K562 (cell line): Measurements from ENCODE around the gene FPGS. TPM values are rescaled to one million over a fixed set of nuclear protein-coding genes. Genes with fewer than 3 reads are reported as not detected.

Source experiments
- ATF7 ChIP-seq: fragments of 450-650 bp; IDR thresholded peaks from 2 replicates; pipeline ENCODE4 v1.7.1; 2014; ENCODE audit warnings: mild to moderate bottlenecking, moderate library complexity
- FOS ChIP-seq: IDR thresholded peaks from 3 replicates; pipeline ENCODE4 v1.6.1; 2011; ENCODE audit not compliant: insufficient read length; ENCODE audit errors: extremely low read depth
- FOXA3 ChIP-seq, 2 experiments: fragments of 450-650 bp in 1 of 2; sonication (generic) in 1 of 2; formaldehyde crosslinking; IDR thresholded peaks in 1 of 2; conservative IDR thresholded peaks in 1 of 2; 2 replicates each; pipeline versions ENCODE4 v1.4.0 to v1.8.0; 2020 to 2022; ENCODE audit warnings: mild to moderate bottlenecking in 2 of 2, missing genetic modification reagents in 1 of 2
- JUND ChIP-seq, 2 experiments: IDR thresholded peaks; 2 replicates in 1 of 2; 3 replicates in 1 of 2; pipeline ENCODE4 v1.6.1; 2011; ENCODE audit warnings: borderline replicate concordance in 2 of 2, low read depth in 2 of 2, low read length in 2 of 2, improper control_type of control experiment in 1 of 2, missing biosample characterization in 1 of 2, missing genetic modification characterization in 1 of 2, missing genetic modification reagents in 1 of 2
- KDM4B ChIP-seq, 2 experiments: fragments of 450-650 bp in 1 of 2; sonication (generic) in 1 of 2; IDR thresholded peaks; 2 replicates each; pipeline ENCODE4 v1.6.1; 2016 to 2017; ENCODE audit warnings: borderline replicate concordance in 2 of 2, antibody characterized with exemption in 1 of 2, low read depth in 1 of 2, mild to moderate bottlenecking in 1 of 2
- LEF1 ChIP-seq: fragments of 450-650 bp; IDR thresholded peaks from 2 replicates; pipeline ENCODE4 v1.6.1; 2016; ENCODE audit warnings: mild to moderate bottlenecking
- SRSF3 ChIP-seq: fragments of 200-400 bp; formaldehyde crosslinking; IDR thresholded peaks from 2 replicates; pipeline ENCODE4 v1.6.1; 2016; ENCODE audit warnings: mild to moderate bottlenecking, low read length, moderate library complexity; ENCODE audit not compliant: insufficient read depth
- ZFP36 ChIP-seq: fragments of 150-350 bp; IDR thresholded peaks from 2 replicates; pipeline ENCODE4 v1.6.1; 2018; ENCODE audit warnings: low read length, low read depth; ENCODE audit not compliant: partially characterized antibody
- ZNF3 ChIP-seq: fragments of 250-450 bp; sonication (Bioruptor Pico); IDR thresholded peaks from 2 replicates; pipeline ENCODE4 v1.5.0; 2021; ENCODE audit warnings: mild to moderate bottlenecking, moderate library complexity
- polyA plus RNA-seq, 8 experiments: library from polyadenylated mRNA; depleted of rRNA in 4 of 8; stranded (reverse) in 5 of 8; unstranded in 3 of 8; fragments of >200 nt; fragmentation: Nextera tagmentation in 2 of 8; fragmentation: Illumina TruSeq in 1 of 8; extraction: Ambion mirVana in 2 of 8; extraction: Trizol in 1 of 8; gene quantifications; 2 replicates each; pipeline versions ENCODE4 v1.2.1 to v1.2.3, GENCODE V29; 2011 to 2014; ENCODE audit warnings: inconsistent platforms in 1 of 8, missing spikeins in 1 of 8
- total RNA-seq, 7 experiments: library from RNA; depleted of rRNA in 6 of 7; stranded (reverse); fragments of >200 nt in 6 of 7; fragmentation: Illumina TruSeq in 2 of 7; extraction: Trizol in 2 of 7; gene quantifications; 2 replicates each; pipeline versions ENCODE4 v1.2.1 to v1.2.3, GENCODE V29; 2011 to 2021; ENCODE audit warnings: low replicate concordance in 1 of 7
- TF ChIP-seq, protein P1 (sequence below): fragments of 450-650 bp; IDR thresholded peaks from 2 replicates; pipeline ENCODE4 v1.6.1; 2016; ENCODE audit warnings: low read depth
- TF ChIP-seq, protein P2 (sequence below): conservative IDR thresholded peaks from 2 replicates; pipeline ENCODE4 v1.6.1; 2011; ENCODE audit warnings: low read depth, mild to moderate bottlenecking, low read length; ENCODE audit not compliant: control insufficient read depth
- TF ChIP-seq, protein P3 (sequence below), 2 experiments: fragments of 450-650 bp in 1 of 2; IDR thresholded peaks; 2 replicates each; pipeline ENCODE4 v1.6.1; 2011 to 2017; ENCODE audit warnings: low read depth in 2 of 2, antibody characterized with exemption in 1 of 2, borderline replicate concordance in 1 of 2, low read length in 1 of 2, mild to moderate bottlenecking in 1 of 2, mixed read lengths in 1 of 2; ENCODE audit not compliant: control insufficient read depth in 1 of 2

The FPGS gene
- total and polyA plus RNA-seq, 9 of the 15 experiments (the other 6 are each of a cell fraction or from before 2014, with no cell fraction given), result 0.84 to 86.4 (median 59.2) TPM

DNA sequence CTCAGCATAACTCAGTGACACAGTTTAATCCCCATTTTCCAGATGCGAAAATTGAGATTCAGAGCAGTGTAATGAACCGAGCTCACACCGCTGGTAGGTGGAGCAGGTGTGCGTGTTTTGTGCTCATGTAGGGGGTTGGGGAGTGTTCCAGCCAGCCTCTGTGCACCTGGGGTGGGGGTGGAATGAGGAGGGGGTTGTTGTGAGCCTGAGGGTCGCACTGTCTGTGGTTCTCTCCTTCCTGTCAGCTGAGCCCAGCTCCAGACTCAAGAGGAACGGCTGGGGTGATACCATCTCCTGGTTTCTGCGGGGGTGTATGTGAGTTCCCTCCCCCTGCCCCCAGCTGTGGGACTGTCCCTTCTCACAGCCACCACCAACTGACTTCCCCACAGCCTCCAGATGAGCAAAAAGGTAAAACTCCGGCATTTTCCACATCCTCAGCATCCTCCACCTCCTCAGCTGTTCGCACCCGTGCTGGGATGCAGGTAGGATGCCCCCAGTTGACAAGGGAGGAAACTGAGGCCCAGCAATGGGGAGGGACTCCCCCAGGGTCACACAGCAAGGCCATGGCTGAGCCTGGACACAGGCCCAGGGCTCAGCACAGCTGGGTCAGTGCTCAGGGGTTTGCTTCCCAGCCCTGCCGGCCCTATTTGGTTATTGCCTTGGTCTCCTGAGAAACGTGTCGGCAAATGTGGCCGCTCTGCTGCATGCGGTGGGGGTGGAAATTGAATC, 26.3 kb upstream of the FPGS start (continued):
- TF ChIP-seq, protein P1, sequence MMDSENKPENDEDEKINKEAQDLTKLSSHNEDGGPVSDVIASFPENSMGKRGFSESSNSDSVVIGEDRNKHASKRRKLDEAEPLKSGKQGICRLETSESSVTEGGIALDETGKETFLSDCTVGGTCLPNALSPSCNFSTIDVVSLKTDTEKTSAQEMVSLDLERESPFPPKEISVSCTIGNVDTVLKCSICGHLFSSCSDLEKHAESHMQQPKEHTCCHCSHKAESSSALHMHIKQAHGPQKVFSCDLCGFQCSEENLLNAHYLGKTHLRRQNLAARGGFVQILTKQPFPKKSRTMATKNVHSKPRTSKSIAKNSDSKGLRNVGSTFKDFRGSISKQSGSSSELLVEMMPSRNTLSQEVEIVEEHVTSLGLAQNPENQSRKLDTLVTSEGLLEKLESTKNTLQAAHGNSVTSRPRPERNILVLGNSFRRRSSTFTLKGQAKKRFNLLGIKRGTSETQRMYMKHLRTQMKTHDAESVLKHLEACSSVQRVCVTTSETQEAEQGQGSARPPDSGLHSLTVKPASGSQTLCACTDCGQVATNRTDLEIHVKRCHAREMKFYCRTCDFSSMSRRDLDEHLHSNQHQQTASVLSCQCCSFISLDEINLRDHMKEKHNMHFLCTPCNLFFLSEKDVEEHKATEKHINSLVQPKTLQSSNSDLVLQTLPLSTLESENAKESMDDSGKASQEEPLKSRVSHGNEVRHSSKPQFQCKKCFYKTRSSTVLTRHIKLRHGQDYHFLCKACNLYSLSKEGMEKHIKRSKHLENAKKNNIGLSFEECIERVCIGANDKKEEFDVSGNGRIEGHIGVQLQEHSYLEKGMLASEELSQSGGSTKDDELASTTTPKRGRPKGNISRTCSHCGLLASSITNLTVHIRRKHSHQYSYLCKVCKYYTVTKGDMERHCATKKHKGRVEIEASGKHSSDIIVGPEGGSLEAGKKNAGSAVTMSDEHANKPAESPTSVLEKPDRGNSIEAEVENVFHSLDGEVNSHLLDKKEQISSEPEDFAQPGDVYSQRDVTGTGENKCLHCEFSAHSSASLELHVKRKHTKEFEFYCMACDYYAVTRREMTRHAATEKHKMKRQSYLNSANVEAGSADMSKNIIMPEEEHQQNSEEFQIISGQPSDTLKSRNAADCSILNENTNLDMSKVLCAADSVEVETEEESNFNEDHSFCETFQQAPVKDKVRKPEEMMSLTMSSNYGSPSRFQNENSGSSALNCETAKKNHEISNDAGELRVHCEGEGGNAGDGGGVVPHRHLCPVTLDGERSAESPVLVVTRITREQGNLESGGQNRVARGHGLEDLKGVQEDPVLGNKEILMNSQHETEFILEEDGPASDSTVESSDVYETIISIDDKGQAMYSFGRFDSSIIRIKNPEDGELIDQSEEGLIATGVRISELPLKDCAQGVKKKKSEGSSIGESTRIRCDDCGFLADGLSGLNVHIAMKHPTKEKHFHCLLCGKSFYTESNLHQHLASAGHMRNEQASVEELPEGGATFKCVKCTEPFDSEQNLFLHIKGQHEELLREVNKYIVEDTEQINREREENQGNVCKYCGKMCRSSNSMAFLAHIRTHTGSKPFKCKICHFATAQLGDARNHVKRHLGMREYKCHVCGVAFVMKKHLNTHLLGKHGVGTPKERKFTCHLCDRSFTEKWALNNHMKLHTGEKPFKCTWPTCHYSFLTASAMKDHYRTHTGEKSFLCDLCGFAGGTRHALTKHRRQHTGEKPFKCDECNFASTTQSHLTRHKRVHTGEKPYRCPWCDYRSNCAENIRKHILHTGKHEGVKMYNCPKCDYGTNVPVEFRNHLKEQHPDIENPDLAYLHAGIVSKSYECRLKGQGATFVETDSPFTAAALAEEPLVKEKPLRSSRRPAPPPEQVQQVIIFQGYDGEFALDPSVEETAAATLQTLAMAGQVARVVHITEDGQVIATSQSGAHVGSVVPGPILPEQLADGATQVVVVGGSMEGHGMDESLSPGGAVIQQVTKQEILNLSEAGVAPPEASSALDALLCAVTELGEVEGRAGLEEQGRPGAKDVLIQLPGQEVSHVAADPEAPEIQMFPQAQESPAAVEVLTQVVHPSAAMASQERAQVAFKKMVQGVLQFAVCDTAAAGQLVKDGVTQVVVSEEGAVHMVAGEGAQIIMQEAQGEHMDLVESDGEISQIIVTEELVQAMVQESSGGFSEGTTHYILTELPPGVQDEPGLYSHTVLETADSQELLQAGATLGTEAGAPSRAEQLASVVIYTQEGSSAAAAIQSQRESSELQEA, result no peak
- TF ChIP-seq FOS (no peak), ATF7 (peak; percentile 99), KDM4B (IDR thresholded peaks at IDR 0.05; ENCODE audit: borderline replicate concordance in 2 of 2, low read depth in 1 of 2) (peak in 1 of 2 experiments; percentile 69; a peak in 1 of 4 replicates), SRSF3 (no peak), ZNF3 (CRISPR knock-in tag) (no peak), LEF1 (no peak), ZFP36 (peak; percentile 16), FOXA3 (CRISPR knock-in tag; conservative IDR thresholded peaks at IDR 0.05 in 1 of 2, IDR thresholded peaks at IDR 0.05 in 1 of 2) (peak in 1 of 2 experiments; percentile 29; a peak in 1 of 4 replicates), JUND (IDR thresholded peaks at IDR 0.05; ENCODE audit: borderline replicate concordance, low read depth, low read length) (peak; percentile 99), JUND (tag; IDR thresholded peaks at IDR 0.05; ENCODE audit: borderline replicate concordance, low read depth, low read length) (no peak)
- TF ChIP-seq, protein P2, sequence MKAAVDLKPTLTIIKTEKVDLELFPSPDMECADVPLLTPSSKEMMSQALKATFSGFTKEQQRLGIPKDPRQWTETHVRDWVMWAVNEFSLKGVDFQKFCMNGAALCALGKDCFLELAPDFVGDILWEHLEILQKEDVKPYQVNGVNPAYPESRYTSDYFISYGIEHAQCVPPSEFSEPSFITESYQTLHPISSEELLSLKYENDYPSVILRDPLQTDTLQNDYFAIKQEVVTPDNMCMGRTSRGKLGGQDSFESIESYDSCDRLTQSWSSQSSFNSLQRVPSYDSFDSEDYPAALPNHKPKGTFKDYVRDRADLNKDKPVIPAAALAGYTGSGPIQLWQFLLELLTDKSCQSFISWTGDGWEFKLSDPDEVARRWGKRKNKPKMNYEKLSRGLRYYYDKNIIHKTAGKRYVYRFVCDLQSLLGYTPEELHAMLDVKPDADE, result 0 out of 2 replicates have a peak, but pooled peaks have one; percentile 43
- TF ChIP-seq, protein P3, sequence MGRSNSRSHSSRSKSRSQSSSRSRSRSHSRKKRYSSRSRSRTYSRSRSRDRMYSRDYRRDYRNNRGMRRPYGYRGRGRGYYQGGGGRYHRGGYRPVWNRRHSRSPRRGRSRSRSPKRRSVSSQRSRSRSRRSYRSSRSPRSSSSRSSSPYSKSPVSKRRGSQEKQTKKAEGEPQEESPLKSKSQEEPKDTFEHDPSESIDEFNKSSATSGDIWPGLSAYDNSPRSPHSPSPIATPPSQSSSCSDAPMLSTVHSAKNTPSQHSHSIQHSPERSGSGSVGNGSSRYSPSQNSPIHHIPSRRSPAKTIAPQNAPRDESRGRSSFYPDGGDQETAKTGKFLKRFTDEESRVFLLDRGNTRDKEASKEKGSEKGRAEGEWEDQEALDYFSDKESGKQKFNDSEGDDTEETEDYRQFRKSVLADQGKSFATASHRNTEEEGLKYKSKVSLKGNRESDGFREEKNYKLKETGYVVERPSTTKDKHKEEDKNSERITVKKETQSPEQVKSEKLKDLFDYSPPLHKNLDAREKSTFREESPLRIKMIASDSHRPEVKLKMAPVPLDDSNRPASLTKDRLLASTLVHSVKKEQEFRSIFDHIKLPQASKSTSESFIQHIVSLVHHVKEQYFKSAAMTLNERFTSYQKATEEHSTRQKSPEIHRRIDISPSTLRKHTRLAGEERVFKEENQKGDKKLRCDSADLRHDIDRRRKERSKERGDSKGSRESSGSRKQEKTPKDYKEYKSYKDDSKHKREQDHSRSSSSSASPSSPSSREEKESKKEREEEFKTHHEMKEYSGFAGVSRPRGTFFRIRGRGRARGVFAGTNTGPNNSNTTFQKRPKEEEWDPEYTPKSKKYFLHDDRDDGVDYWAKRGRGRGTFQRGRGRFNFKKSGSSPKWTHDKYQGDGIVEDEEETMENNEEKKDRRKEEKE (IDR thresholded peaks at IDR 0.05; ENCODE audit: borderline replicate concordance in 1 of 2, control insufficient read depth in 1 of 2, low read depth in 2 of 2, low read length in 1 of 2), result peak in 1 of 2 experiments; percentile 85; a peak in 2 of 4 replicates
